Smooth muscle cell (in vitro differentiated cells): ENCODE measurements around the gene MKS1. TPM values are rescaled to one million over a fixed set of nuclear protein-coding genes. Genes with fewer than 3 reads are reported as not detected.

Experiments used
- DNase-seq: peaks from one replicate; lab custom pipeline; 2025; ENCODE audit not compliant: unreplicated experiment; lab: John Stamatoyannopoulos, UW
- H2AFZ ChIP-seq: fragments of 200-600 bp; sonication (generic); 2 replicates; pipeline ENCODE4 v1.6.0; 2016; ENCODE audit warnings: antibody characterized with exemption, low read depth, mild to moderate bottlenecking
- H3F3A ChIP-seq: fragments of 200-600 bp; sonication (generic); 2 replicates; pipeline ENCODE4 v1.6.0; 2017; ENCODE audit warnings: antibody characterized with exemption, low read depth
- H3K27ac ChIP-seq: fragments of 200-600 bp; sonication (generic); 2 replicates; pipeline ENCODE4 v1.5.1; 2016; ENCODE audit warnings: low read depth, mild to moderate bottlenecking
- H3K27me3 ChIP-seq: fragments of 200-600 bp; sonication (generic); 2 replicates; pipeline ENCODE4 v1.6.1; 2016; ENCODE audit warnings: low read depth, mild to moderate bottlenecking
- H3K36me3 ChIP-seq: fragments of 200-600 bp; sonication (generic); 2 replicates; pipeline ENCODE4 v1.5.1; 2016; ENCODE audit warnings: low read depth
- H3K4me1 ChIP-seq: fragments of 200-600 bp; sonication (generic); 2 replicates; pipeline ENCODE4 v1.5.1; 2016; ENCODE audit warnings: low read depth
- H3K4me2 ChIP-seq: fragments of 200-600 bp; sonication (generic); 2 replicates; pipeline ENCODE4 v1.6.0; 2016; ENCODE audit warnings: mild to moderate bottlenecking
- H3K4me3 ChIP-seq: fragments of 200-600 bp; sonication (generic); 2 replicates; pipeline ENCODE4 v1.5.1; 2016; ENCODE audit warnings: mild to moderate bottlenecking
- H3K79me2 ChIP-seq: fragments of 200-600 bp; sonication (generic); 2 replicates; pipeline ENCODE4 v1.6.0; 2016; ENCODE audit warnings: low read depth, mild to moderate bottlenecking
- H3K9ac ChIP-seq: fragments of 200-600 bp; sonication (generic); 2 replicates; pipeline ENCODE4 v1.6.0; 2016; ENCODE audit warnings: low read depth
- H3K9me3 ChIP-seq: fragments of 200-600 bp; sonication (generic); replicated peaks from 2 replicates; pipeline ENCODE4 v1.5.1; 2016; ENCODE audit warnings: low read depth
- H4K20me1 ChIP-seq: fragments of 200-600 bp; sonication (generic); 2 replicates; pipeline ENCODE4 v1.6.0; 2016; ENCODE audit warnings: low read depth
- WGBS: methylation state at CpG from one replicate; pipeline ENCODE4 v1.1.7; 2016; ENCODE audit warnings: low lambda C conversion rate; 5-methylcytosine and 5-hydroxymethylcytosine counted together
- polyA plus RNA-seq: library from polyadenylated mRNA; unstranded; fragments of >200 nt; fragmentation: Nextera tagmentation; extraction: Ambion mirVana; gene quantifications from 2 replicates; pipeline ENCODE4 v1.2.1, GENCODE V29; 2016
- total RNA-seq: library from RNA; depleted of rRNA; stranded (reverse); fragments of >200 nt; gene quantifications from 2 replicates; pipeline ENCODE4 v1.2.3, GENCODE V29; 2014
- TF ChIP-seq, protein P1 (sequence below): fragments of 200-600 bp; sonication (generic); IDR thresholded peaks from 2 replicates; pipeline ENCODE4 v1.5.1; 2017; ENCODE audit warnings: borderline replicate concordance, mild to moderate bottlenecking, antibody characterized with exemption; ENCODE audit not compliant: insufficient read depth, poor library complexity, severe bottlenecking

MKS1 gene
- total and polyA plus RNA-seq, 2 experiments from 2014 or later = 15.6 to 22.8 TPM

DNA sequence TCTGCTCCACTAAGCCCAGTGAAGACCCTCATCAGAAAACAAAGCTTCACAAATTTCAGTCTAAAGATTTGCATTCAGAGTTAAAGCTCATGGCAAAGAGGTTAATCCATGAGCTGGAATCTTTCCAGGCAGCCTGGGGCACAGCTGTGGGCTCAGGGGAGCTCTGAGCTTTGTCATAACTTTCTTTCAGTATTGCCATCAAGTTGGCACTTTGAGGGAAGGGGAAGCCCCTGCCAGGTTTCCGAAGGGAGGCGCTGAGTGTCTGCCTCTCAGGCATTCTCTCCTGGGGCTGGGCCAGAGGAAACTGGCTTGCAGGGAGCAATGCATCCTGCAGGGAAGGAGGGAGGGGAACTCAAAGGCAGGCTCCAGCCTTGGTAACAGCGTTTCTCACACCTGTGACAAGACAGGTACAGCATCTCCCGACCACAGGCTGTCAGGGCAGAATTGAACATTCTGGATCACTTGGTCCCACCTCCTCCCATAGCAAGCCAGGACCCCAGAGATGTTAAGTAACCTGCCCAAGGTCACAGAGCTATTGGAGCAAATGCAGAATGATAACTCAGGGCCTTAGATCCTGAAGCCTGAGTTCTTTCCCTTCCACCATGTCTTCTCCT lies 23.2 kb upstream of the MKS1 start:
- Histone ChIP-seq H4K20me1 (no peaks in the 10 kb centered on the region), H3K4me2 (no peak overlapping the region), H3K9me3 (no peaks in the 10 kb centered on the region), H3K36me3 (no peaks in the 10 kb centered on the region), H3K79me2 (no peaks in the 10 kb centered on the region), H3K27me3 (peaks cover 32% of the 10 kb centered on the region), H3K4me3 (no peak overlapping the region), H2AFZ (no peak overlapping the region), H3K9ac (no peak overlapping the region), H3F3A (no peaks in the 10 kb centered on the region), H3K27ac (no peak overlapping the region), H3K4me1 (peaks cover 5% of the 10 kb centered on the region)
- TF ChIP-seq, protein P1, sequence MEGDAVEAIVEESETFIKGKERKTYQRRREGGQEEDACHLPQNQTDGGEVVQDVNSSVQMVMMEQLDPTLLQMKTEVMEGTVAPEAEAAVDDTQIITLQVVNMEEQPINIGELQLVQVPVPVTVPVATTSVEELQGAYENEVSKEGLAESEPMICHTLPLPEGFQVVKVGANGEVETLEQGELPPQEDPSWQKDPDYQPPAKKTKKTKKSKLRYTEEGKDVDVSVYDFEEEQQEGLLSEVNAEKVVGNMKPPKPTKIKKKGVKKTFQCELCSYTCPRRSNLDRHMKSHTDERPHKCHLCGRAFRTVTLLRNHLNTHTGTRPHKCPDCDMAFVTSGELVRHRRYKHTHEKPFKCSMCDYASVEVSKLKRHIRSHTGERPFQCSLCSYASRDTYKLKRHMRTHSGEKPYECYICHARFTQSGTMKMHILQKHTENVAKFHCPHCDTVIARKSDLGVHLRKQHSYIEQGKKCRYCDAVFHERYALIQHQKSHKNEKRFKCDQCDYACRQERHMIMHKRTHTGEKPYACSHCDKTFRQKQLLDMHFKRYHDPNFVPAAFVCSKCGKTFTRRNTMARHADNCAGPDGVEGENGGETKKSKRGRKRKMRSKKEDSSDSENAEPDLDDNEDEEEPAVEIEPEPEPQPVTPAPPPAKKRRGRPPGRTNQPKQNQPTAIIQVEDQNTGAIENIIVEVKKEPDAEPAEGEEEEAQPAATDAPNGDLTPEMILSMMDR = no peak
- 33% methylated on average over 4 of the region's 4 CpGs for WGBS
- no peak for DNase-seq

DNA sequence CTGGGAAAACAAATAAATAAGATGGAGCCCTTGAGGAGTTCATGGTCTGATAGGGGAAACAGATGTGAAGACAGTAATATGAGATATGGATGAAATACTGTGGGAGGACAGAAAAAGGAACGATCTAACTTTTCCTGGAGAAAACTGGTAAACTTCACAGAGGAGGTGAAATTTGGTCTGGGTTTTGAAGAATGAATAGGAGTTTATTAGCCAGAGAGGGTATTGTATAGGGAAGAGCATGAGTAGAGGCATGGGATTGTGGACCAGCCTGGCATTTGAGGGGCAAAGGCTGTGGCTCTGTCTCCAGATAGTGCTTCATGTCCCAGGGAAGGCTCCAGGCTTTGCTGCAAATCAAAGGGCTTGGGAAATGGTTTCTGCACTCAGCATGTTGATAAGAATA lies 20.9 kb upstream of the MKS1 start:
- no peaks in the 10 kb centered on the region for H3K79me2 ChIP-seq

DNA sequence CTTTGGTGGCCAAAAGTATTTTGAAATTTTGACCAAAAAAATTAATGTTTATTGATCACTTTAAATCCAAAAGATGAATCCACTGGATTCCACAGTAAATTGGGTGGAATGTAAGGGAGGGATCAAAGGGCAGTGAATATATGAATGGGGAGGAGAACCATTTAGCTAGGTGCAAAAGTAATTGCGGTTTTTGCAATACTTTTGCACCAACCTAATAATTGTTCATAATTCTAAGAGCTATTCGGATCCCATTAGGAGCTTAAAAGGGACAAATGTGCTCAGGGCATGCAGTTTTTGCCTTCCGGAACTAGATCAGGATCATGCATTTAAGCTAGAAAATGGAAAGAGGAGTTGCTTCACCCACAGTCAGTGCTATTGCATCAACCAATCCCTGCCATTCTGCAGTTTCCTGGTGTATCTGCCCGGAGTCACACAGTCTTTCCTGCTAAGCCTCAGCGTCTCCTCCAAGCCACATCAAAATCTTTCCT lies 19.1 kb upstream of the MKS1 start, which contains the start of gene LPO:
TSS of gene LPO (plus strand) at position 438 of the 488 bp plus-strand sequence. CDS start 4,396 bp downstream, outside the sequence.
- Histone ChIP-seq H3K4me1 (peaks cover 8% of the 10 kb centered on the region), H3K79me2 (no peaks in the 10 kb centered on the region), H2AFZ (peak within 1 kb of the TSS; percentile 61), H3K4me3 (no peak within 1 kb of the TSS), H3K9me3 (no peaks in the 10 kb centered on the region), H4K20me1 (no peaks in the 10 kb centered on the region), H3K4me2 (peak within 1 kb of the TSS; percentile 64), H3K9ac (no peak within 1 kb of the TSS), H3K36me3 (no peaks in the 10 kb centered on the region), H3K27ac (peak within 1 kb of the TSS; percentile 4), H3F3A (no peaks in the 10 kb centered on the region), H3K27me3 (peaks cover 36% of the 10 kb centered on the region)
- TF ChIP-seq, protein P1 = no peak
- DNase-seq = no peak
- 49% methylated on average over 5 of the region's 5 CpGs for WGBS

More for the DNA sequence above, 20.9 kb upstream of the MKS1 start:
- no peaks in the 10 kb centered on the region for H3F3A ChIP-seq
- H3K4me2 ChIP-seq = no peak overlapping the region
- DNase-seq = no peak
- H2AFZ ChIP-seq = no peak overlapping the region
- H3K9ac ChIP-seq = no peak overlapping the region
- no peak overlapping the region for H3K4me3 ChIP-seq
- no peaks in the 10 kb centered on the region for H4K20me1 ChIP-seq
- TF ChIP-seq, protein P1 = no peak
- no peaks in the 10 kb centered on the region for H3K9me3 ChIP-seq
- WGBS = 82% methylated on average over 1 of the region's 1 CpG
- H3K36me3 ChIP-seq = no peaks in the 10 kb centered on the region
- H3K4me1 ChIP-seq = peaks cover 5% of the 10 kb centered on the region
- no peak overlapping the region for H3K27ac ChIP-seq
- H3K27me3 ChIP-seq = peaks cover 39% of the 10 kb centered on the region

DNA sequence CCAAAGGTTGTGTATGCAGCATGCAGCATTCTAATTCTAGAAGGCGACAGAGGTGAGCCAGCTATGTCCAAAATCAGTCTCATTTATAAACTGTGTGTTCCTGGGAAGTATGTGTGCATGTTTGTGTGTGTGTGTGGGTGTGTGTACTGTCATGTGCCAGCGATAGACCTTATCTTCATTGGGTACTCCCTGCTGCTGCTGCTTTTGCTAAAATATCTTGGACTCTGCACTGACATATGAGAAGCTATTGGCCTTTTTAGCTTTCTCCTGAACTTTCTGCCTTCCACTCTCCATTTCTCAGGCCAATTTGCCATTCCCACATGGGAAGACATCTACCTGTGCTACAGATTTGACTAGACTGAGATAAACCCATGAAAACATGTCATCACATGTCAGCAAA lies 17.3 kb upstream of the MKS1 start:
- no peaks in the 10 kb centered on the region for H4K20me1 ChIP-seq
- H3K9me3 ChIP-seq = no peaks in the 10 kb centered on the region
- no peak overlapping the region for H3K4me2 ChIP-seq
- no peak overlapping the region for H2AFZ ChIP-seq
- no peaks in the 10 kb centered on the region for H3K79me2 ChIP-seq
- peaks cover 6% of the 10 kb centered on the region for H3K4me1 ChIP-seq
- TF ChIP-seq, protein P1 = no peak
- no peaks in the 10 kb centered on the region for H3K36me3 ChIP-seq
- no peak overlapping the region for H3K27ac ChIP-seq
- WGBS = 65% methylated on average over 2 of the region's 2 CpGs
- no peak overlapping the region for H3K4me3 ChIP-seq
- H3F3A ChIP-seq = no peaks in the 10 kb centered on the region
- DNase-seq = no peak
- H3K9ac ChIP-seq = no peak overlapping the region
- H3K27me3 ChIP-seq = peaks cover 21% of the 10 kb centered on the region
